Liver (tissue), 9 donors: ENCODE measurements around the gene ATP6V0E1. TPM values are rescaled to one million over a fixed set of nuclear protein-coding genes. Genes with fewer than 3 reads are reported as not detected.

Experiments used
- DNase-seq: peaks from one replicate; pipeline ENCODE4 v3.0.0-alpha.2; 2017; ENCODE audit warnings: low spot score
- H3K27ac ChIP-seq, 2 donors: one replicate each; pipeline ENCODE4 v1.7.0; 2013; ENCODE audit warnings: inconsistent platforms in 2 of 2, low read length in 2 of 2, control low read depth in 1 of 2, low read depth in 1 of 2, mild to moderate bottlenecking in 1 of 2
- H3K27me3 ChIP-seq, 4 donors: one replicate each; pipeline versions ENCODE4 v1.6.1 to v1.7.0; 2013; ENCODE audit warnings: low read length in 3 of 4, inconsistent platforms in 1 of 4, mild to moderate bottlenecking in 1 of 4, moderate library complexity in 1 of 4; ENCODE audit not compliant: control insufficient read depth in 4 of 4, insufficient read depth in 4 of 4
- H3K36me3 ChIP-seq, 4 donors: one replicate each; pipeline versions ENCODE4 v1.6.1 to v1.7.0; 2013; ENCODE audit warnings: low read length in 3 of 4, mild to moderate bottlenecking in 3 of 4, low read depth in 1 of 4, moderate library complexity in 1 of 4; ENCODE audit not compliant: control insufficient read depth in 4 of 4, insufficient read depth in 3 of 4
- H3K4me1 ChIP-seq, 4 donors: one replicate each; pipeline versions ENCODE4 v1.6.1 to v1.7.0; 2013; ENCODE audit warnings: low read length in 3 of 4, mild to moderate bottlenecking in 3 of 4, moderate library complexity in 1 of 4; ENCODE audit not compliant: control insufficient read depth in 4 of 4, insufficient read depth in 4 of 4
- H3K4me3 ChIP-seq, 3 donors: one replicate each; pipeline versions ENCODE4 v1.6.1 to v1.7.0; 2013; ENCODE audit warnings: low read length in 3 of 3, control low read depth in 1 of 3, low read depth in 1 of 3, mild to moderate bottlenecking in 1 of 3
- H3K9ac ChIP-seq, 2 donors: one replicate each; pipeline ENCODE4 v1.7.0; 2013; ENCODE audit warnings: low read length in 2 of 2, mild to moderate bottlenecking in 2 of 2, moderate library complexity in 2 of 2, control low read depth in 1 of 2, low read depth in 1 of 2
- H3K9me3 ChIP-seq, 4 donors: one replicate each; pipeline versions ENCODE4 v1.6.1 to v1.7.0; 2013; ENCODE audit warnings: low read length in 3 of 4; ENCODE audit not compliant: control insufficient read depth in 4 of 4
- CTCF ChIP-seq: fragments of 150-350 bp; IDR thresholded peaks from 2 replicates; pipeline ENCODE4 v1.5.1; 2017; ENCODE audit warnings: improper control_type of control experiment, low read depth, low read length; ENCODE audit not compliant: missing input control
- FOXA1 ChIP-seq: IDR thresholded peaks from 2 replicates; pipeline ENCODE4 v1.6.1; 2016; ENCODE audit warnings: antibody characterized with exemption
- FOXA2 ChIP-seq: IDR thresholded peaks from 2 replicates; pipeline ENCODE4 v1.6.1; 2016; ENCODE audit warnings: antibody characterized with exemption
- GABPA ChIP-seq, 2 donors: IDR thresholded peaks in 1 of 2; conservative IDR thresholded peaks in 1 of 2; 2 replicates each; pipeline ENCODE4 v1.6.1; 2016; ENCODE audit warnings: antibody characterized with exemption in 2 of 2, mild to moderate bottlenecking in 1 of 2, moderate library complexity in 1 of 2
- HNF4A ChIP-seq, 2 donors: conservative IDR thresholded peaks; 2 replicates each; pipeline ENCODE4 v1.6.1; 2016; ENCODE audit warnings: antibody characterized with exemption in 2 of 2, mild to moderate bottlenecking in 2 of 2
- MAX ChIP-seq: IDR thresholded peaks from 2 replicates; pipeline ENCODE4 v1.6.1; 2016; ENCODE audit warnings: antibody characterized with exemption
- NR2F2 ChIP-seq: IDR thresholded peaks from 2 replicates; pipeline ENCODE4 v1.6.1; 2016; ENCODE audit warnings: antibody characterized with exemption
- RXRA ChIP-seq, 2 donors: IDR thresholded peaks; 2 replicates each; pipeline ENCODE4 v1.6.1; 2017 to 2018; ENCODE audit warnings: antibody characterized with exemption in 2 of 2, mild to moderate bottlenecking in 1 of 2
- SP1 ChIP-seq: IDR thresholded peaks from 2 replicates; pipeline ENCODE4 v1.6.1; 2018; ENCODE audit warnings: antibody characterized with exemption, mild to moderate bottlenecking
- TAF1 ChIP-seq: conservative IDR thresholded peaks from 2 replicates; pipeline ENCODE4 v1.6.1; 2016; ENCODE audit warnings: antibody characterized with exemption, mild to moderate bottlenecking
- YY1 ChIP-seq: IDR thresholded peaks from 2 replicates; pipeline ENCODE4 v1.6.1; 2016; ENCODE audit warnings: antibody characterized with exemption, mild to moderate bottlenecking
- ZBTB33 ChIP-seq: IDR thresholded peaks from 2 replicates; pipeline ENCODE4 v1.6.1; 2016; ENCODE audit warnings: antibody characterized with exemption
- WGBS: extraction: QIAGEN DNeasy Blood & Tissue Kit; methylation state at CpG from one replicate; pipeline ENCODE4 v1.1.7; 2013; 5-methylcytosine and 5-hydroxymethylcytosine counted together
- polyA plus RNA-seq, 2 donors: library from polyadenylated mRNA; stranded (reverse) in 1 of 2; unstranded in 1 of 2; fragments of 200-250 nt in 1 of 2; fragments of >200 nt in 1 of 2; fragmentation: Nextera tagmentation in 1 of 2; extraction: Ambion mirVana in 1 of 2; gene quantifications; one replicate each; pipeline versions ENCODE4 v1.2.1 to v1.2.3, GENCODE V29; 2013 to 2015
- total RNA-seq, 2 donors: library from RNA; depleted of rRNA; stranded (reverse); fragments of >200 nt; gene quantifications; one replicate each; pipeline ENCODE4 v1.2.3, GENCODE V29; 2014
- TF ChIP-seq, protein P1 (sequence below): IDR thresholded peaks from 2 replicates; pipeline ENCODE4 v1.6.1; 2016; ENCODE audit warnings: antibody characterized with exemption
- TF ChIP-seq, protein P2 (sequence below): IDR thresholded peaks from 2 replicates; pipeline ENCODE4 v1.6.1; 2016; ENCODE audit warnings: antibody characterized with exemption, mild to moderate bottlenecking
- donor health status: healthy.
- donor health status: healthy.
- donor health status: healthy.
- donor health status: healthy.
- donor health status: healthy.

The ATP6V0E1 gene
- total and polyA plus RNA-seq, 4 donors: 56.6 to 396 (median 111) TPM

GRCh38 chr5:172949426-172949825 is 34.1 kb upstream of the ATP6V0E1 start:
- TF ChIP-seq YY1: no peak
- Histone ChIP-seq H3K27ac (no peak overlapping the region), H3K9me3 (no peaks in the 10 kb centered on the region), H3K4me1 (no peaks in the 10 kb centered on the region), H3K9ac (no peak overlapping the region), H3K36me3 (peaks cover 9 to 47% (median 25%) of the 10 kb centered on the region in 4 donors), H3K27me3 (no peaks in the 10 kb centered on the region), H3K4me3 (no peak overlapping the region)
- WGBS: 88% methylated on average over 3 of the region's 3 CpGs
- DNase-seq: no peak

- H3K27me3 ChIP-seq: no peaks in the 10 kb centered on the region
- TF ChIP-seq, protein P1, sequence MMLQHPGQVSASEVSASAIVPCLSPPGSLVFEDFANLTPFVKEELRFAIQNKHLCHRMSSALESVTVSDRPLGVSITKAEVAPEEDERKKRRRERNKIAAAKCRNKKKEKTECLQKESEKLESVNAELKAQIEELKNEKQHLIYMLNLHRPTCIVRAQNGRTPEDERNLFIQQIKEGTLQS: no peak
- TF ChIP-seq HNF4A (conservative IDR thresholded peaks at IDR 0.05): no peak
- no peak for TF ChIP-seq TAF1
- no peak for TF ChIP-seq MAX
- TF ChIP-seq RXRA (IDR thresholded peaks at IDR 0.05): no peak
- TF ChIP-seq CTCF: no peak
- TF ChIP-seq, protein P2, sequence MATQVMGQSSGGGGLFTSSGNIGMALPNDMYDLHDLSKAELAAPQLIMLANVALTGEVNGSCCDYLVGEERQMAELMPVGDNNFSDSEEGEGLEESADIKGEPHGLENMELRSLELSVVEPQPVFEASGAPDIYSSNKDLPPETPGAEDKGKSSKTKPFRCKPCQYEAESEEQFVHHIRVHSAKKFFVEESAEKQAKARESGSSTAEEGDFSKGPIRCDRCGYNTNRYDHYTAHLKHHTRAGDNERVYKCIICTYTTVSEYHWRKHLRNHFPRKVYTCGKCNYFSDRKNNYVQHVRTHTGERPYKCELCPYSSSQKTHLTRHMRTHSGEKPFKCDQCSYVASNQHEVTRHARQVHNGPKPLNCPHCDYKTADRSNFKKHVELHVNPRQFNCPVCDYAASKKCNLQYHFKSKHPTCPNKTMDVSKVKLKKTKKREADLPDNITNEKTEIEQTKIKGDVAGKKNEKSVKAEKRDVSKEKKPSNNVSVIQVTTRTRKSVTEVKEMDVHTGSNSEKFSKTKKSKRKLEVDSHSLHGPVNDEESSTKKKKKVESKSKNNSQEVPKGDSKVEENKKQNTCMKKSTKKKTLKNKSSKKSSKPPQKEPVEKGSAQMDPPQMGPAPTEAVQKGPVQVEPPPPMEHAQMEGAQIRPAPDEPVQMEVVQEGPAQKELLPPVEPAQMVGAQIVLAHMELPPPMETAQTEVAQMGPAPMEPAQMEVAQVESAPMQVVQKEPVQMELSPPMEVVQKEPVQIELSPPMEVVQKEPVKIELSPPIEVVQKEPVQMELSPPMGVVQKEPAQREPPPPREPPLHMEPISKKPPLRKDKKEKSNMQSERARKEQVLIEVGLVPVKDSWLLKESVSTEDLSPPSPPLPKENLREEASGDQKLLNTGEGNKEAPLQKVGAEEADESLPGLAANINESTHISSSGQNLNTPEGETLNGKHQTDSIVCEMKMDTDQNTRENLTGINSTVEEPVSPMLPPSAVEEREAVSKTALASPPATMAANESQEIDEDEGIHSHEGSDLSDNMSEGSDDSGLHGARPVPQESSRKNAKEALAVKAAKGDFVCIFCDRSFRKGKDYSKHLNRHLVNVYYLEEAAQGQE: no peak
- TF ChIP-seq SP1: no peak
- peaks cover 9 to 42% (median 25%) of the 10 kb centered on the region in 4 donors for H3K36me3 ChIP-seq
- H3K9ac ChIP-seq: no peak overlapping the region
- WGBS: 95% methylated on average over 12 of the region's 12 CpGs
- no peak for DNase-seq
- no peaks in the 10 kb centered on the region for H3K4me1 ChIP-seq
- H3K27ac ChIP-seq: no peak overlapping the region
- no peaks in the 10 kb centered on the region for H3K9me3 ChIP-seq
- no peak overlapping the region for H3K4me3 ChIP-seq
These were observed 33.2 kb upstream of the ATP6V0E1 start for GRCh38 chr5:172950176-172950965.

GRCh38 chr5:172951371-172952033 is 32.1 kb upstream of the ATP6V0E1 start:
- no peaks in the 10 kb centered on the region for H3K27me3 ChIP-seq
- TF ChIP-seq SP1 (no peak), FOXA2 (no peak), FOXA1 (no peak), HNF4A (conservative IDR thresholded peaks at IDR 0.05) (no peak), YY1 (no peak), GABPA (IDR thresholded peaks at IDR 0.05 in 1 of 2, conservative IDR thresholded peaks at IDR 0.05 in 1 of 2) (no peak), TAF1 (no peak), NR2F2 (no peak), ZBTB33 (no peak)
- TF ChIP-seq, protein P1: no peak
- no peak for DNase-seq
- no peak overlapping the region for H3K27ac ChIP-seq
- no peak overlapping the region for H3K9ac ChIP-seq
- H3K9me3 ChIP-seq: no peaks in the 10 kb centered on the region
- peaks cover 6 to 33% (median 22%) of the 10 kb centered on the region in 4 donors for H3K36me3 ChIP-seq
- no peaks in the 10 kb centered on the region for H3K4me1 ChIP-seq
- 87% methylated on average over 11 of the region's 11 CpGs for WGBS
- no peak overlapping the region for H3K4me3 ChIP-seq
